ENCODE data around the gene ZNF609. TPM values are rescaled to one million over a fixed set of nuclear protein-coding genes. Genes with fewer than 3 reads are reported as not detected.
"Not testable (repeated sequence)": the region's sequence is repeated elsewhere in the genome, so short reads cannot be mapped to it uniquely, and the experiment has no call there.

The ZNF609 gene
- total RNA-seq, 4 donors from 2014 or later, result 19.4 to 30.5 (median 21.1) TPM

GRCh38 chr15:64485796-64486195 is 25.4 kb downstream of the ZNF609 start:
- no peak overlapping the region for H3K4me3 ChIP-seq (ENCODE audit: low read depth, poor library complexity, severe bottlenecking)
- TF ChIP-seq CTCF (IDR thresholded peaks at IDR 0.05) (no peak), POLR2A (IDR thresholded peaks at IDR 0.05) (no peak)
- intact Hi-C loops (cut with DNase I; ENCODE audit: low total_unique reads), result no loop called here
- no peak for DNase-seq (ENCODE audit: low spot score in 2 of 2)

GRCh38 chr15:64490598-64491259 is 30.4 kb downstream of the ZNF609 start:
- TF ChIP-seq POLR2A (IDR thresholded peaks at IDR 0.05), result no peak
- no peak for TF ChIP-seq CTCF (IDR thresholded peaks at IDR 0.05)
- no peak overlapping the region for H3K4me3 ChIP-seq (ENCODE audit: low read depth, poor library complexity, severe bottlenecking)
- intact Hi-C loops (cut with DNase I; ENCODE audit: low total_unique reads), result no loop called here

GRCh38 chr15:64493641-64494040 is 33.3 kb downstream of the ZNF609 start:
- TF ChIP-seq CTCF (IDR thresholded peaks at IDR 0.05) (no peak), POLR2A (IDR thresholded peaks at IDR 0.05) (no peak)
- intact Hi-C loops (cut with DNase I; ENCODE audit: low total_unique reads), result no loop called here
- no peak overlapping the region for H3K4me3 ChIP-seq (ENCODE audit: low read depth, poor library complexity, severe bottlenecking)
- no peak for DNase-seq (ENCODE audit: low spot score in 2 of 2)
- 80 to 86% methylated on average over 2 of the region's 2 CpGs for WGBS, 2 donors

More at GRCh38 chr15:64490598-64491259, 30.4 kb downstream of the ZNF609 start:
- DNase-seq (ENCODE audit: low spot score in 2 of 2), result no peak

GRCh38 chr15:64495968-64496367 is 35.6 kb downstream of the ZNF609 start:
- intact Hi-C loops (cut with DNase I; ENCODE audit: low total_unique reads); DNase-seq (ENCODE audit: low spot score in 2 of 2); H3K4me3 ChIP-seq (ENCODE audit: low read depth, poor library complexity, severe bottlenecking): not testable (repeated sequence)
- 97 to 100% methylated on average over 2 of the region's 2 CpGs for WGBS, 2 donors

- H3K4me3 ChIP-seq (ENCODE audit: low read depth, poor library complexity, severe bottlenecking), result no peak overlapping the region
- WGBS, 2 donors, result 35 to 39% methylated on average over 3 of the region's 3 CpGs
- intact Hi-C loops (cut with DNase I; ENCODE audit: low total_unique reads), result no loop called here
- TF ChIP-seq CTCF (IDR thresholded peaks at IDR 0.05), result no peak
- DNase-seq (ENCODE audit: low spot score in 2 of 2), result no peak
Measured at GRCh38 chr15:64500695-64501395, 40.5 kb downstream of the ZNF609 start.

GRCh38 chr15:64501396-64501715 is 41.0 kb downstream of the ZNF609 start:
- intact Hi-C loops (cut with DNase I; ENCODE audit: low total_unique reads), result no loop called here
- 15 to 56% methylated on average over 1 of the region's 1 CpG for WGBS, 2 donors
- H3K4me3 ChIP-seq (ENCODE audit: low read depth, poor library complexity, severe bottlenecking), result no peak overlapping the region
- no peak for DNase-seq (ENCODE audit: low spot score in 2 of 2)
- TF ChIP-seq CTCF (IDR thresholded peaks at IDR 0.05) (no peak), POLR2A (IDR thresholded peaks at IDR 0.05) (no peak)

Measured in lower leg skin (tissue), 4 donors.